GM23248 (cell line): Measurements from ENCODE around the gene TBC1D2B.

ENCODE experiments used
- EZH2 ChIP-seq: fragments of 200-600 bp; sonication (generic); IDR thresholded peaks from 2 replicates; pipeline ENCODE4 v1.6.1; 2018; ENCODE audit warnings: antibody characterized with exemption, mild to moderate bottlenecking; ENCODE audit not compliant: insufficient read depth, poor library complexity, severe bottlenecking
- EZH2phosphoT487 ChIP-seq: fragments of 200-600 bp; sonication (generic); IDR thresholded peaks from 2 replicates; pipeline ENCODE4 v1.6.1; 2018; ENCODE audit warnings: antibody characterized with exemption, moderate library complexity, mild to moderate bottlenecking, low read depth; ENCODE audit not compliant: insufficient read depth

- TF ChIP-seq EZH2phosphoT487 (no peak), EZH2 (no peak)
These were observed 30.6 kb downstream of the TBC1D2B start for GRCh38 chr15:78046796-78047341.
